ENCODE data around the gene HPGDS. TPM values are rescaled to one million over a fixed set of nuclear protein-coding genes. Genes with fewer than 3 reads are reported as not detected.

HPGDS gene
- total and polyA plus RNA-seq, 2 of the 13 experiments (the other 11 are each of a cell fraction or from before 2014, with no cell fraction given): not detected

DNA sequence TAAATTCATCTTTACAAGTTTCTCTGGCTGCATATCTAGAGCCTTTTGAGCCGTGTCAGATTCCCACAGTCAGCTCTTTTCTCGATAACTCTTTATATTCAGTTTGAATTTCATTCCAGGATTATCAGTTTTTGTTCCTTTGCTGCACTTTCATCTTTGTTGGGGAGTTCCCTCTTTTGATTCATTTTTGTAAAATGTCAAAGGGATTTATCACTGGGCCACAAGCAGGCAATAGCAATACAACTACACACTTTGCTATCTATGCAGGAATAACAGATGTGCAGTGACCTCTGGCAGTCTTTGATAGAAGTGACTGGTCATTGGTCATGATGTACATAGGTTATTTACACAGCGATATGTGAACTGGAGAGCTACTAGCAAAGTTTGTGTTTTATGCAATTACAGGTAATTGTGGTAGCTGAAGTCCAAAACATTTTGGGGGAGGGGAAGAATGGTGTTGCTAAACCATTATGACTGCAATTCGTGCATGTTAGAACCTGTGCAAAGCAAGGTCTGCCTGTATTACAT lies 43.8 kb downstream of the HPGDS start:
- H3K4me3 ChIP-seq (replicated peaks in 1 of 3; ENCODE audit: insufficient read depth in 1 of 3, low read depth in 2 of 3, low read length in 3 of 3): peak overlapping the region in 2 of 3 experiments; percentile 20 to 26; a peak in 2 of 6 replicates
- in situ Hi-C loops (cut with HindIII; ENCODE audit: extremely low pct_ligation_motif_present, low pct_unique_long_range_greater_than_20kb): no loop called here
- WGBS (ENCODE audit: low lambda C conversion rate): 2% methylated on average over 4 of the region's 4 CpGs
- ATAC-seq (peak; percentile 100), DNase-seq (ENCODE audit: low spot score) (peak; percentile 82), FAIRE-seq (peak; percentile 86)
- BruUV-seq (replicated peaks): no TSS peak
- H3K27me3 ChIP-seq (ENCODE audit: control insufficient read depth in 1 of 2, insufficient read depth in 2 of 2, low read length in 2 of 2): no peaks in the 10 kb centered on the region
- H3K9ac ChIP-seq (ENCODE audit: insufficient read depth, low read depth, low read length): no peak overlapping the region
- intact Hi-C loops (cut with micrococcal nuclease; ENCODE audit: unreplicated experiment): loop anchor here (5.0 kb wide), 1 partner anchor 91 kb away; the partner anchor contains the start of gene SMARCAD1
- H3K4me2 ChIP-seq (ENCODE audit: low read depth, low read length): peak overlapping the region; percentile 60
- no peaks in the 10 kb centered on the region for H3K9me3 ChIP-seq (ENCODE audit: low read length)
- peak overlapping the region; percentile 51 for H3K27ac ChIP-seq (ENCODE audit: extremely low read length, insufficient read depth, low read length)
- H3K79me2 ChIP-seq (ENCODE audit: insufficient read depth, low read length): no peaks in the 10 kb centered on the region
- peaks cover 18% of the 10 kb centered on the region for H3K4me1 ChIP-seq (ENCODE audit: insufficient read depth, low read length)
- ChIA-PET CTCF (ENCODE audit: low intra/inter-chr PET ratio, low total read pairs) (no interaction called here), POLR2A (interaction anchor here (0.7 kb wide), 1 partner anchor 91 kb away, joined by 4 read pairs; the partner anchor contains the start of gene SMARCAD1)
- H2AFZ ChIP-seq (ENCODE audit: low read length): no peak overlapping the region
- H3K36me3 ChIP-seq (replicated peaks in 1 of 2; ENCODE audit: control insufficient read depth in 1 of 2, insufficient read depth in 2 of 2, low read length in 2 of 2): no peaks in the 10 kb centered on the region
- no peaks in the 10 kb centered on the region for H4K20me1 ChIP-seq (ENCODE audit: insufficient read depth, low read length)
- TF ChIP-seq, protein P1, sequence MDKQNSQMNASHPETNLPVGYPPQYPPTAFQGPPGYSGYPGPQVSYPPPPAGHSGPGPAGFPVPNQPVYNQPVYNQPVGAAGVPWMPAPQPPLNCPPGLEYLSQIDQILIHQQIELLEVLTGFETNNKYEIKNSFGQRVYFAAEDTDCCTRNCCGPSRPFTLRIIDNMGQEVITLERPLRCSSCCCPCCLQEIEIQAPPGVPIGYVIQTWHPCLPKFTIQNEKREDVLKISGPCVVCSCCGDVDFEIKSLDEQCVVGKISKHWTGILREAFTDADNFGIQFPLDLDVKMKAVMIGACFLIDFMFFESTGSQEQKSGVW (CRISPR knock-in tag; IDR thresholded peaks at IDR 0.05; ENCODE audit: borderline replicate concordance): no peak
- TF ChIP-seq ZNF264 (CRISPR knock-in tag; IDR thresholded peaks at IDR 0.05): 0 out of 2 replicates have a peak, but pooled peaks have one; percentile 29
- TF ChIP-seq LCORL (IDR thresholded peaks at IDR 0.05): peak; percentile 63
- peak; percentile 76 for TF ChIP-seq LCORL (CRISPR knock-in tag; IDR thresholded peaks at IDR 0.05)
- 0 out of 2 replicates have a peak, but pooled peaks have one; percentile 18 for TF ChIP-seq ZKSCAN8 (CRISPR knock-in tag; IDR thresholded peaks at IDR 0.05; ENCODE audit: borderline replicate concordance)
- no peak for TF ChIP-seq ZBTB7A (CRISPR knock-in tag; IDR thresholded peaks at IDR 0.05)
- peak; percentile 59; the same call in 1 of the 2 replicates for TF ChIP-seq ZNF292 (CRISPR knock-in tag; IDR thresholded peaks at IDR 0.05; ENCODE audit: borderline replicate concordance, low read depth)
- TF ChIP-seq CEBPB (IDR thresholded peaks at IDR 0.05; ENCODE audit: borderline replicate concordance, low read depth, low read length): peak; percentile 69; the same call in 1 of the 2 replicates
- peak; percentile 55; the same call in 1 of the 2 replicates for TF ChIP-seq TBX2 (CRISPR knock-in tag; IDR thresholded peaks at IDR 0.05; ENCODE audit: borderline replicate concordance)
- 0 out of 2 replicates have a peak, but pooled peaks have one; percentile 34 for TF ChIP-seq FOXK2 (IDR thresholded peaks at IDR 0.05)
- TF ChIP-seq, protein P2, sequence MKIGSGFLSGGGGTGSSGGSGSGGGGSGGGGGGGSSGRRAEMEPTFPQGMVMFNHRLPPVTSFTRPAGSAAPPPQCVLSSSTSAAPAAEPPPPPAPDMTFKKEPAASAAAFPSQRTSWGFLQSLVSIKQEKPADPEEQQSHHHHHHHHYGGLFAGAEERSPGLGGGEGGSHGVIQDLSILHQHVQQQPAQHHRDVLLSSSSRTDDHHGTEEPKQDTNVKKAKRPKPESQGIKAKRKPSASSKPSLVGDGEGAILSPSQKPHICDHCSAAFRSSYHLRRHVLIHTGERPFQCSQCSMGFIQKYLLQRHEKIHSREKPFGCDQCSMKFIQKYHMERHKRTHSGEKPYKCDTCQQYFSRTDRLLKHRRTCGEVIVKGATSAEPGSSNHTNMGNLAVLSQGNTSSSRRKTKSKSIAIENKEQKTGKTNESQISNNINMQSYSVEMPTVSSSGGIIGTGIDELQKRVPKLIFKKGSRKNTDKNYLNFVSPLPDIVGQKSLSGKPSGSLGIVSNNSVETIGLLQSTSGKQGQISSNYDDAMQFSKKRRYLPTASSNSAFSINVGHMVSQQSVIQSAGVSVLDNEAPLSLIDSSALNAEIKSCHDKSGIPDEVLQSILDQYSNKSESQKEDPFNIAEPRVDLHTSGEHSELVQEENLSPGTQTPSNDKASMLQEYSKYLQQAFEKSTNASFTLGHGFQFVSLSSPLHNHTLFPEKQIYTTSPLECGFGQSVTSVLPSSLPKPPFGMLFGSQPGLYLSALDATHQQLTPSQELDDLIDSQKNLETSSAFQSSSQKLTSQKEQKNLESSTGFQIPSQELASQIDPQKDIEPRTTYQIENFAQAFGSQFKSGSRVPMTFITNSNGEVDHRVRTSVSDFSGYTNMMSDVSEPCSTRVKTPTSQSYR (CRISPR knock-in tag; IDR thresholded peaks at IDR 0.05; ENCODE audit: borderline replicate concordance): peak; percentile 97
- TF ChIP-seq ZNF782 (CRISPR knock-in tag; IDR thresholded peaks at IDR 0.05; ENCODE audit: borderline replicate concordance): no peak
- TF ChIP-seq NR2F6 (IDR thresholded peaks at IDR 0.05): peak; percentile 83
- TF ChIP-seq NR2F6 (CRISPR knock-in tag; IDR thresholded peaks at IDR 0.05): peak; percentile 86
- TF ChIP-seq PITX1 (CRISPR knock-in tag; IDR thresholded peaks at IDR 0.05): peak; percentile 77
- TF ChIP-seq ZNF234 (CRISPR knock-in tag; conservative IDR thresholded peaks at IDR 0.05): no peak
- TF ChIP-seq ZMYM3 (CRISPR knock-in tag; IDR thresholded peaks at IDR 0.05): 0 out of 2 replicates have a peak, but pooled peaks have one; percentile 27
- TF ChIP-seq NAIF1 (CRISPR knock-in tag; IDR thresholded peaks at IDR 0.05; ENCODE audit: borderline replicate concordance): no peak
- TF ChIP-seq, protein P3, sequence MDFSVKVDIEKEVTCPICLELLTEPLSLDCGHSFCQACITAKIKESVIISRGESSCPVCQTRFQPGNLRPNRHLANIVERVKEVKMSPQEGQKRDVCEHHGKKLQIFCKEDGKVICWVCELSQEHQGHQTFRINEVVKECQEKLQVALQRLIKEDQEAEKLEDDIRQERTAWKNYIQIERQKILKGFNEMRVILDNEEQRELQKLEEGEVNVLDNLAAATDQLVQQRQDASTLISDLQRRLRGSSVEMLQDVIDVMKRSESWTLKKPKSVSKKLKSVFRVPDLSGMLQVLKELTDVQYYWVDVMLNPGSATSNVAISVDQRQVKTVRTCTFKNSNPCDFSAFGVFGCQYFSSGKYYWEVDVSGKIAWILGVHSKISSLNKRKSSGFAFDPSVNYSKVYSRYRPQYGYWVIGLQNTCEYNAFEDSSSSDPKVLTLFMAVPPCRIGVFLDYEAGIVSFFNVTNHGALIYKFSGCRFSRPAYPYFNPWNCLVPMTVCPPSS (IDR thresholded peaks at IDR 0.05): no peak
- TF ChIP-seq SKI (IDR thresholded peaks at IDR 0.05; ENCODE audit: partially characterized antibody): peak; percentile 46

All from HepG2 (cell line).